K562 (cell line): ENCODE results near the gene MRPS30. TPM values are rescaled to one million over a fixed set of nuclear protein-coding genes. Genes with fewer than 3 reads are reported as not detected.

Experiments
- ATAC-seq: fragments of 200-7000 bp; cut with Tn5 transposase; 3 replicates; pipeline ENCODE4 v1.9.1; 2020; ENCODE audit warnings: moderate library complexity
- BruUV-seq: library from RNA; stranded (reverse); fragments of 400-500 nt; replicated peaks from 2 replicates; lab custom pipeline; 2021; lab: Mats Ljungman, UMichigan
- CTCF ChIA-PET: fragments of 300-600 bp; formaldehyde crosslinking; extraction: SDS; loops from one replicate; lab custom pipeline; 2021; ENCODE audit warnings: low intra/inter-chr PET ratio; lab: Yijun Ruan, JAX
- POLR2A ChIA-PET: fragments of 300-600, 350-650 bp; sonication (Branson Sonifier 250); formaldehyde crosslinking; extraction: SDS; loops from one replicate; lab custom pipeline; 2021; ENCODE audit warnings: antibody characterized with exemption, inconsistent platforms; lab: Yijun Ruan, JAX
- DNase-seq, 4 experiments: peaks; one replicate each; pipeline versions ENCODE4 v3.0.0 to v3.0.0-alpha.2; 2011 to 2018; ENCODE audit warnings: low spot score in 3 of 4, mixed read lengths in 3 of 4; ENCODE audit errors: extremely low read depth in 1 of 4
- FAIRE-seq: peaks from 2 replicates; lab custom pipeline; 2011; peaks lifted over from hg19 to GRCh38; lab: Jason Lieb, UNC
- H2AFZ ChIP-seq: 2 replicates; pipeline ENCODE4 v1.6.0; 2011; ENCODE audit warnings: low read depth, low read length, control low read depth, inconsistent platforms
- H3K27ac ChIP-seq: fragments of 200-600 bp; 3 replicates; pipeline ENCODE4 v1.8.0; 2011; ENCODE audit warnings: low read depth, mild to moderate bottlenecking, control low read depth, inconsistent platforms, low read length, moderate library complexity, mixed read lengths; ENCODE audit errors: extremely low read depth
- H3K27me3 ChIP-seq, 2 experiments: fragments of 300-600 bp in 1 of 2; 2 replicates in 1 of 2; 3 replicates in 1 of 2; pipeline versions ENCODE4 v1.6.0 to v1.8.0; 2011; ENCODE audit warnings: inconsistent platforms in 2 of 2, low read length in 2 of 2, mild to moderate bottlenecking in 1 of 2, mixed read lengths in 1 of 2, moderate library complexity in 1 of 2; ENCODE audit not compliant: control insufficient read depth in 2 of 2, insufficient read depth in 2 of 2
- H3K36me3 ChIP-seq: fragments of 300-600 bp; 3 replicates; pipeline ENCODE4 v1.8.0; 2011; ENCODE audit warnings: mild to moderate bottlenecking, low read length, inconsistent platforms; ENCODE audit not compliant: control insufficient read depth, insufficient read depth
- H3K4me1 ChIP-seq, 2 experiments: fragments of 200-600 bp in 1 of 2; replicated peaks in 1 of 2; 2 replicates in 1 of 2; 3 replicates in 1 of 2; pipeline versions ENCODE4 v1.5.1 to v1.8.0; 2011; ENCODE audit warnings: inconsistent platforms in 2 of 2, low read length in 2 of 2, mild to moderate bottlenecking in 1 of 2, mixed read lengths in 1 of 2, moderate library complexity in 1 of 2; ENCODE audit not compliant: control insufficient read depth in 2 of 2, insufficient read depth in 2 of 2
- H3K4me2 ChIP-seq: 2 replicates; pipeline ENCODE4 v1.6.1; 2011; ENCODE audit warnings: low read length, control low read depth, inconsistent platforms, mixed read lengths; ENCODE audit not compliant: insufficient read depth
- H3K4me3 ChIP-seq: fragments of 200-600 bp; sonication (generic), shearing (Covaris generic); 2 replicates; pipeline ENCODE4 v1.5.1; 2016; ENCODE audit warnings: control low read depth, inconsistent platforms
- H3K79me2 ChIP-seq: fragments of 200-600 bp; 3 replicates; pipeline ENCODE4 v1.8.0; 2011; ENCODE audit warnings: low read length, inconsistent platforms; ENCODE audit not compliant: control insufficient read depth, insufficient read depth
- H3K9ac ChIP-seq, 2 experiments: 2 replicates each; pipeline versions ENCODE4 v1.6.0 to v1.6.1; 2011; ENCODE audit warnings: low read depth in 2 of 2, low read length in 2 of 2, control low read depth in 1 of 2, inconsistent platforms in 1 of 2, mild to moderate bottlenecking in 1 of 2, mixed read lengths in 1 of 2; ENCODE audit not compliant: insufficient read depth in 1 of 2
- H3K9me1 ChIP-seq: one replicate; pipeline ENCODE4 v1.6.0; 2011; ENCODE audit warnings: inconsistent platforms, mild to moderate bottlenecking, low read length, moderate library complexity; ENCODE audit not compliant: control insufficient read depth, insufficient read depth
- H3K9me3 ChIP-seq: replicated peaks from 2 replicates; pipeline ENCODE4 v1.5.1; 2011; ENCODE audit warnings: low read depth, low read length, inconsistent platforms; ENCODE audit not compliant: control insufficient read depth, insufficient read depth
- H4K20me1 ChIP-seq: replicated peaks from 2 replicates; pipeline ENCODE4 v1.6.1; 2011; ENCODE audit warnings: low read length, inconsistent platforms, mixed read lengths; ENCODE audit not compliant: control insufficient read depth, insufficient read depth
- CC2D1A ChIP-seq: fragments of 450-650 bp; IDR thresholded peaks from 2 replicates; pipeline ENCODE4 v1.6.1; 2017; ENCODE audit warnings: mild to moderate bottlenecking
- CCNT2 ChIP-seq: IDR thresholded peaks from 2 replicates; pipeline ENCODE4 v1.6.1; 2011; ENCODE audit warnings: borderline replicate concordance, low read depth, mild to moderate bottlenecking, moderate library complexity, mixed read lengths, low read length; ENCODE audit not compliant: insufficient read length; ENCODE audit errors: extremely low read depth
- DMBX1 ChIP-seq: fragments of 250-450 bp; sonication (Bioruptor Pico); IDR thresholded peaks from 2 replicates; pipeline ENCODE4 v1.8.0; 2022; ENCODE audit warnings: inconsistent platforms, mild to moderate bottlenecking, moderate library complexity, borderline replicate concordance
- ETV1 ChIP-seq: fragments of 450-650 bp; conservative IDR thresholded peaks from 2 replicates; pipeline ENCODE4 v1.6.1; 2016; ENCODE audit warnings: missing genetic modification characterization, control low read depth, low read depth, missing compliant biosample characterization
- GABPA ChIP-seq: fragments of 200-800 bp; sonication (Bioruptor generic); conservative IDR thresholded peaks from 2 replicates; pipeline ENCODE4 v1.6.1; 2016; ENCODE audit warnings: low read depth, missing genetic modification characterization, missing compliant biosample characterization
- MAFG ChIP-seq: fragments of 450-650 bp; conservative IDR thresholded peaks from 2 replicates; pipeline ENCODE4 v1.6.1; 2016; ENCODE audit warnings: missing genetic modification characterization, missing compliant biosample characterization
- MTF1 ChIP-seq: fragments of 250-450 bp; sonication (Bioruptor Pico); IDR thresholded peaks from 2 replicates; pipeline ENCODE4 v1.9.0; 2021; ENCODE audit warnings: moderate library complexity, mild to moderate bottlenecking, inconsistent platforms, borderline replicate concordance
- NR2C1 ChIP-seq, 2 experiments: fragments of 450-650 bp; IDR thresholded peaks; 2 replicates each; pipeline ENCODE4 v1.6.1; 2017; ENCODE audit warnings: mild to moderate bottlenecking in 2 of 2, antibody characterized with exemption in 1 of 2, inconsistent platforms in 1 of 2, missing compliant biosample characterization in 1 of 2, missing genetic modification characterization in 1 of 2
- NR2C2 ChIP-seq, 2 experiments: fragments of 200-800 bp in 1 of 2; sonication (Bioruptor generic) in 1 of 2; sonication (generic) in 1 of 2; formaldehyde crosslinking in 1 of 2; IDR thresholded peaks; 2 replicates each; pipeline versions ENCODE4 v1.6.1 to v1.8.0; 2016 to 2022; ENCODE audit warnings: mild to moderate bottlenecking in 1 of 2, missing compliant biosample characterization in 1 of 2, missing genetic modification characterization in 1 of 2, missing genetic modification reagents in 1 of 2
- REST ChIP-seq, 2 experiments: fragments of 450-650 bp; formaldehyde crosslinking in 1 of 2; IDR thresholded peaks; 2 replicates each; pipeline versions ENCODE4 v1.4.0 to v1.6.1; 2014 to 2020; ENCODE audit warnings: mild to moderate bottlenecking in 2 of 2, borderline replicate concordance in 1 of 2, low read depth in 1 of 2
- TBL1XR1 ChIP-seq, 2 experiments: IDR thresholded peaks; 2 replicates each; pipeline ENCODE4 v1.6.1; 2012; ENCODE audit warnings: improper control_type of control experiment in 2 of 2, low read length in 2 of 2, mild to moderate bottlenecking in 1 of 2
- TCF3 ChIP-seq: sonication (generic); formaldehyde crosslinking; IDR thresholded peaks from 2 replicates; pipeline ENCODE4 v1.4.0; 2020; ENCODE audit warnings: mild to moderate bottlenecking, missing genetic modification reagents
- TRIM28 ChIP-seq: fragments of 450-650 bp; IDR thresholded peaks from 2 replicates; pipeline ENCODE4 v1.6.1; 2017
- ZNF780A ChIP-seq: fragments of 250-450 bp; sonication (Bioruptor Pico); IDR thresholded peaks from 2 replicates; pipeline ENCODE4 v1.5.0; 2021; ENCODE audit warnings: mild to moderate bottlenecking
- WGBS: fragments of 100-300 bp; shearing (Covaris generic); methylation state at CpG from one replicate; pipeline ENCODE4 v1.1.6; 2016; ENCODE audit warnings: low coverage, mixed read lengths; ENCODE audit not compliant: insufficient coverage; ENCODE audit errors: missing lambda C conversion rate; 5-methylcytosine and 5-hydroxymethylcytosine counted together
- in situ Hi-C: fragments of 300-500 bp; cut with MboI; formaldehyde crosslinking; loops from 4 replicates; pipeline ENCODE4 v1.15.0; 2018; ENCODE audit warnings: inconsistent platforms, mixed read lengths
- intact Hi-C: fragments of 100-400 bp; cut with micrococcal nuclease; formaldehyde crosslinking; loops from 2 replicates; pipeline ENCODE4 v1.14.2; 2022
- polyA plus RNA-seq, 8 experiments: library from polyadenylated mRNA; depleted of rRNA in 4 of 8; stranded (reverse) in 5 of 8; unstranded in 3 of 8; fragments of >200 nt; fragmentation: Nextera tagmentation in 2 of 8; fragmentation: Illumina TruSeq in 1 of 8; extraction: Ambion mirVana in 2 of 8; extraction: Trizol in 1 of 8; gene quantifications; 2 replicates each; pipeline versions ENCODE4 v1.2.1 to v1.2.3, GENCODE V29; 2011 to 2014; ENCODE audit warnings: inconsistent platforms in 1 of 8, missing spikeins in 1 of 8
- total RNA-seq, 7 experiments: library from RNA; depleted of rRNA in 6 of 7; stranded (reverse); fragments of >200 nt in 6 of 7; fragmentation: Illumina TruSeq in 2 of 7; extraction: Trizol in 2 of 7; gene quantifications; 2 replicates each; pipeline versions ENCODE4 v1.2.1 to v1.2.3, GENCODE V29; 2011 to 2021; ENCODE audit warnings: low replicate concordance in 1 of 7

Gene MRPS30
- total and polyA plus RNA-seq, 9 of the 15 experiments (the other 6 are each of a cell fraction or from before 2014, with no cell fraction given): 24.3 to 145 (median 114) TPM

GRCh38 chr5:44797841-44798240, 10.9 kb upstream of the MRPS30 start:
- Histone ChIP-seq H3K27ac (peak overlapping the region; percentile 22; the same call in 1 of the 3 replicates), H3K4me1 (0 out of 5 replicates have a peak, but pooled peaks cover 0 to 2% of the 10 kb centered on the region in 2 experiments), H3K9me3 (no peaks in the 10 kb centered on the region; the same call in 1 of the 2 replicates), H3K36me3 (no peaks in the 10 kb centered on the region), H3K9me1 (no peaks in the 10 kb centered on the region), H3K4me3 (no peak overlapping the region), H3K79me2 (no peaks in the 10 kb centered on the region), H3K9ac (no peak overlapping the region), H4K20me1 (no peaks in the 10 kb centered on the region), H3K4me2 (no peak overlapping the region; the same call in 1 of the 2 replicates), H2AFZ (no peak overlapping the region), H3K27me3 (no peaks in the 10 kb centered on the region)
- ATAC-seq (peak; percentile 79), FAIRE-seq (no peak), DNase-seq (peak in 2 of 4 experiments; percentile 18 to 28)
- CTCF ChIA-PET: no interaction called here
- POLR2A ChIA-PET: no interaction called here
- intact Hi-C loops (no loop called here), in situ Hi-C loops (no loop called here)
- 2% methylated on average over 3 of the region's 3 CpGs for WGBS
- no TSS peak for BruUV-seq
- no peak for TF ChIP-seq NR2C1 (IDR thresholded peaks at IDR 0.05)
- TF ChIP-seq NR2C1 (tag; IDR thresholded peaks at IDR 0.05): 0 out of 2 replicates have a peak, but pooled peaks have one; percentile 15
- TF ChIP-seq GABPA: peak; percentile 48
- peak; percentile 42; the same call in 1 of the 2 replicates for TF ChIP-seq TCF3 (CRISPR knock-in tag)
- TF ChIP-seq CCNT2: no peak
- peak; percentile 59 for TF ChIP-seq ETV1 (tag)
- no peak for TF ChIP-seq TRIM28
- peak; percentile 30; the same call in 1 of the 2 replicates for TF ChIP-seq DMBX1 (CRISPR knock-in tag)
- TF ChIP-seq MAFG (tag): no peak
- TF ChIP-seq MTF1 (CRISPR knock-in tag): no peak
- no peak for TF ChIP-seq NR2C2 (CRISPR knock-in tag; IDR thresholded peaks at IDR 0.05)
- TF ChIP-seq NR2C2 (tag; IDR thresholded peaks at IDR 0.05): 0 out of 2 replicates have a peak, but pooled peaks have one; percentile 17
- TF ChIP-seq REST (IDR thresholded peaks at IDR 0.05; ENCODE audit: borderline replicate concordance): peak; percentile 43
- no peak for TF ChIP-seq REST (CRISPR knock-in tag; IDR thresholded peaks at IDR 0.05; ENCODE audit: low read depth)
- no peak for TF ChIP-seq ZNF780A (CRISPR knock-in tag)
- TF ChIP-seq CC2D1A: no peak
- 0 out of 4 replicates have a peak, but pooled peaks of 1 of the 2 experiments have one; percentile 16 for TF ChIP-seq TBL1XR1 (IDR thresholded peaks at IDR 0.05; ENCODE audit: low read length in 2 of 2)
